Natural killer cell treated with Interleukin-12 subunit alpha and Interleukin-12 subunit beta and Interleukin-15 and Interleukin-18, amount 100 ng/mL, for 72 hours (primary cell): Measurements from ENCODE around the gene PTPRG. TPM values are rescaled to one million over a fixed set of nuclear protein-coding genes. Genes with fewer than 3 reads are reported as not detected.

Experiments
- ATAC-seq, 2 donors: fragments of 150-1000 bp; cut with Tn5 transposase in 1 of 2; sonication (Bioruptor Pico), chemical (Tn5 transposase) in 1 of 2; 2 replicates each; pipeline ENCODE4 v1.10.0; 2021
- DNase-seq: peaks from one replicate; pipeline ENCODE4 v3.0.0; 2022; ENCODE audit warnings: low spot score
- H3K27ac Mint-ChIP-seq, 2 donors: 1 replicate in 1 of 2; 2 replicates in 1 of 2; pipeline ENCODE4 v1.8.0; 2022; ENCODE audit warnings: mixed read lengths in 2 of 2, mild to moderate bottlenecking in 1 of 2, moderate library complexity in 1 of 2
- H3K27me3 Mint-ChIP-seq, 2 donors: 1 replicate in 1 of 2; 2 replicates in 1 of 2; pipeline ENCODE4 v1.8.0; 2022; ENCODE audit warnings: mixed read lengths in 2 of 2
- H3K36me3 Mint-ChIP-seq: one replicate; pipeline ENCODE4 v1.8.0; 2022; ENCODE audit warnings: mixed read lengths
- H3K4me1 Mint-ChIP-seq, 2 donors: 1 replicate in 1 of 2; 2 replicates in 1 of 2; pipeline ENCODE4 v1.8.0; 2022; ENCODE audit warnings: low read depth in 2 of 2, mixed read lengths in 2 of 2, mild to moderate bottlenecking in 1 of 2
- H3K4me3 Mint-ChIP-seq: one replicate; pipeline ENCODE4 v1.8.0; 2022; ENCODE audit warnings: mixed read lengths
- H3K9me3 Mint-ChIP-seq: 2 replicates; pipeline ENCODE4 v1.8.0; 2022; ENCODE audit warnings: mixed read lengths
- total RNA-seq, 2 donors: library from RNA; stranded (reverse); gene quantifications; one replicate each; pipeline ENCODE4 v1.2.3, GENCODE V29; 2022

PTPRG gene
- total RNA-seq, 2 donors from 2014 or later: 0.33 to 0.93 TPM

DNA sequence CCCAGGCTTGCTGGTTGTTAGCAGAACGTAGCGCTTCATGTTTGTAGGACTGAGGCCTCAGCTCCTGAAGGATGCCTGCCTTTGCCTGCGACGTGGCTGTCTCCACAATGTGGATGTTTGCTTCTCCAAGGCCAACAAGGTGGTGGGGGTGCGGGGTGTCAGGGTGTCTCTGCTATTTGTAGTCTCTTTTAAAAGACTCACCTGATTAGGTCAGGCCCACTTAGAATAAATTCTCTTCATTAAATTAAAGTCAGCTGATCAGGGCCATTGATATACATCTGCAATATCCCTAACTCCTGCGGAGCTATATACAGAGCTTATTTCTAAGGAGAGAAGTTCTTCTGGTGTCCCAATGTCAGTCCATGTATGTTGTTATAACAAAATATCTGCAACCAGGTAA lies 44.8 kb downstream of the PTPRG start:
- Mint-ChIP-seq H3K4me1 (no peaks in the 10 kb centered on the region), H3K27ac (no peak overlapping the region), H3K27me3 (no peaks in the 10 kb centered on the region), H3K9me3 (no peaks in the 10 kb centered on the region), H3K4me3 (no peak overlapping the region), H3K36me3 (no peaks in the 10 kb centered on the region)
- no peak for ATAC-seq
- no peak for DNase-seq

DNA sequence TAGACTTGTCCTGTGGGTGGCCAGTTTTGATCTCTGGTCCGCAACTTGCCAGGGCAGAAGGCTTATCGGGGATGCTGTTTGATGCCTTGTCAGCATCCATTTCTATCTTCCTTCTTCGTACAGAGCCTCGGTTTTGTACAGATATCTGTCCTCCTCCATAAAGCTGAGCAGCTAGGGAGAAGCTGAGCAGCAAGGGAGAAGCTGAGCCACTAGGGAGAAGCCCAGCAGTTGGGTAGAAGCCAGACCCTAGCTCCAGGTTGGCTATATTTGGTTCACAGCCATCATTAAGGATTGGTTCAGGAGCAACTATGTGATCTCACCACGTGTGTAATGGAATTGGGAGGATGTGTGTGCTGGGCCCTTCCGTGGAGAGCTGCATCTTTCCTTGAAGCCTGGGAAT lies 46.7 kb downstream of the PTPRG start:
- H3K4me3 Mint-ChIP-seq: no peak overlapping the region
- H3K27ac Mint-ChIP-seq: no peak overlapping the region
- no peaks in the 10 kb centered on the region for H3K4me1 Mint-ChIP-seq
- H3K27me3 Mint-ChIP-seq: no peaks in the 10 kb centered on the region
- H3K9me3 Mint-ChIP-seq: no peaks in the 10 kb centered on the region
- no peak for DNase-seq
- ATAC-seq: no peak
- no peaks in the 10 kb centered on the region for H3K36me3 Mint-ChIP-seq

DNA sequence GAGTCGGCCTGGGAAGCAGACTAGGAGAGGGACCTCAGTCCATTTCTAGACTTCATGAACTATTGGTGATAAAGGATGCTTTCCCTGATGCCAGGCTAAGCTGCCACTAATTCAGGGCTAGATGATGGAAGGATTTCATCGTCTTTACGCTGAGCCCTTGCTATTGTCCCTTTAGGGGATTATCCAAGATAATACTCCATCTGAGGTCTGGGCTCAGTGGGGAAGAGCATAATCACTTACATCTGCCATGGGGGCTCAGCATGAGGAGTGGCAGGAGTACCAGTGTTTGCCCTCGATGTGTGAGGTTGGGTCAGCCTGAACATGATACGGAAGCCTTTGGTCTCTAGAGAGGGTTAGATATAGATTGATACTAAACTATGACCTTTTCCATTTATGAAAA lies 47.3 kb downstream of the PTPRG start:
- DNase-seq: no peak
- Mint-ChIP-seq H3K36me3 (no peaks in the 10 kb centered on the region), H3K4me1 (no peaks in the 10 kb centered on the region), H3K27ac (no peak overlapping the region), H3K9me3 (no peaks in the 10 kb centered on the region), H3K4me3 (no peak overlapping the region), H3K27me3 (no peaks in the 10 kb centered on the region)
- no peak for ATAC-seq

DNA sequence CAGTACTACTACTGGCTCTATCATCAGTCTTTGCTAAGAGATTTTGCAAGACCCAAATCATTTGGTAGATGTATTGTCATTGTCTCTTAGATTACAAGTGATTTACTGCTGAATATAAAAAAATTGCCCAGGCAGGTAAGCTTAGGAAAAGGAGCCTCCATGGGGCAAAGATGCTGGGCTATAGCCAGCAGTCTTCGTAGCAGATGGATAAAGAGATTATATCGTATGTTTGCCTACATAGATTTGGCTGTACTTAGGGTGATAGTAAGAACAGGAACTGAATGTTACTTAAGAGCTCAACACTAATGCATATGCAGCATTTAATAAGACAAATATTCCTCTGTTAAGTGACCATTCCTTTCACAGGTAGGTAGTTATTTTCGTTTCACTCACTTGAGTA lies 48.9 kb downstream of the PTPRG start:
- H3K9me3 Mint-ChIP-seq: no peaks in the 10 kb centered on the region
- DNase-seq (no peak), ATAC-seq (no peak)
- H3K36me3 Mint-ChIP-seq: no peaks in the 10 kb centered on the region
- H3K4me1 Mint-ChIP-seq: no peaks in the 10 kb centered on the region
- no peak overlapping the region for H3K4me3 Mint-ChIP-seq
- H3K27me3 Mint-ChIP-seq: no peaks in the 10 kb centered on the region
- no peak overlapping the region for H3K27ac Mint-ChIP-seq

DNA sequence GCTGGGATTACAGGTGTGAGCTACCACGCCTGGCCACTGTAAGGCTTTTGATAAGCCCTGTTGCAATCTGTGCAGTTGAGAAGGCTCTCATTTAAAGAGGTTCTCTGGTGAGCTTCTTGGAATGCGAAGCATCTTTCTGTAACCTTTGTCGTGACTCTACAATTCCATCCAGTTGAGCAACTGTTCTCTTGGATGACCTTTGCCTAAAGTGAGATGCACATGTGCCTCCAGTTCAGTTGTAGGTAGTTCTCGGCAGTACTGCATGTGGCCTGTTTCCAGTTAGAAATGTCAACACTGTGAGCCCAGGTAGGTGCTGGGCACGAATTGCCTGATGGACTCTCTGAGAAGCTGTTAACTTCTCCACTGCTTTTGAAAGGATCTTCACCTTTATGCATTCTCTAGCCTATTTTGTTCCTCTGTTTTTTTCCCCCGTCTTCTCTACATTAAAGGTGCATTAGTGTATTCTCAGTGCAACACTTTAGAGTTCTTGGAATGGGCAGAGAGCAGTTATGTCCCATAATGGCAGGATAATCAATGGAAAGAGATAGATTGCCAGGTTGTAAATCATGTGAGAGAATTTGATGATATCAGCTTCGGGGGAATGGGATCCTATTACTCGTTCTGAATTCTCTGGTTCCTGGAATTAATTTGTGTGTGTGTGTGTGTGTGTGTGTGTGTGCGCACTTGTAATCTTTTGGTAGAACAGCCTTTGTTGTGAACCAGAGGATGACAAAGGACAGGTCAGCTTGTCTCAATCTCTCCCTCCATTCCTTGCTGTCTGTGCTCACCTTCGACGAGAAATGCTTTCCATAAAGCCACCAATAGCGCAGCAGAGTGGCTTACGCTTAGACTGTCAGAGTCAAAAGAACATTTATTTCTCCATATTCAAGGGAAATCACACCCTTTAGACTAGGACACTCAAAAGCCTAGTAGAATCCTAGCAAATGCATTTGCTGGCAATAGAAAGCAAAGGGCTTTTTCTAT lies 51.1 kb downstream of the PTPRG start:
- DNase-seq: no peak
- Mint-ChIP-seq H3K9me3 (no peaks in the 10 kb centered on the region), H3K36me3 (no peaks in the 10 kb centered on the region), H3K4me3 (no peak overlapping the region), H3K27me3 (no peaks in the 10 kb centered on the region), H3K27ac (no peak overlapping the region), H3K4me1 (no peaks in the 10 kb centered on the region)
- no peak for ATAC-seq

DNA sequence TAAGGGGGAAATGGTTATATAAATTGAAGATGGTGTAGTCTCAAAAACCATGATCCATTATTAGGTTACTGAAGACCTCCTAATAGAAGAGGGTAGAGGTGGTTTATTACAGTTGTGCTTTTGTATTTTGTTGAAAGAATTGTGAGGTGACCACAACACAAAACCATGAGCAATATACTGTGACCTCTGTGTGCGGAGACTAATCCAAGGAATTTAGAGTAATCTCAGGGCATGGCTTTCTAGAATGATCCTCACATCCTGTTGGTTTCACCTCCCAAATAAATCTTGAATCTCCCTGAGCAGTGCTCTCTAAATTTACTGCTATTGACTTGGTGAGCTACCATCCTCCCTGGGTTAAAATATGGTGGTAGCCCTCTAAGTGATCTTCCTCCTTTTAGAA lies 52.3 kb downstream of the PTPRG start:
- no peak for DNase-seq
- H3K4me1 Mint-ChIP-seq: no peaks in the 10 kb centered on the region
- no peaks in the 10 kb centered on the region for H3K27me3 Mint-ChIP-seq
- H3K9me3 Mint-ChIP-seq: no peaks in the 10 kb centered on the region
- no peak overlapping the region for H3K27ac Mint-ChIP-seq
- no peak for ATAC-seq
- no peak overlapping the region for H3K4me3 Mint-ChIP-seq
- H3K36me3 Mint-ChIP-seq: no peaks in the 10 kb centered on the region

DNA sequence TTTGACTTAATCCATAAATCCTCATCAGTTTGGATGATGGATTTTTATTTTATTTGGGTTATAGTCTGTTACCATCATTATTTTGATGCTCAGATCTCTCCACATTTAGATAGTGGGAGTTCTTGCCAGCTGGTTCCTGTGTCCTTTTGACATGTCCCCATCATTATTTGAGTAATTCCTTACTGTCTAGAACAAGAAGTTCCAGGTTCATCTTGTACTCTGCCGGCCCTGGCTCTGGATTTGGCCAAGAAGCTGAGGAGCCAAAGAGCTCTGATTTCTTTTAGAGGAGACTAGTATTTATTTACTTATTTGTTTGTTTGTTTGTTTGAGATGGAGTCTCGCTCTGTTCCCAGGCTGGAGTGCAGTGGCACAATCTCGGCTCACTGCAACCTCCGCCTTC lies 54.3 kb downstream of the PTPRG start:
- DNase-seq (no peak), ATAC-seq (no peak)
- Mint-ChIP-seq H3K27me3 (no peaks in the 10 kb centered on the region), H3K4me3 (no peak overlapping the region), H3K36me3 (no peaks in the 10 kb centered on the region), H3K9me3 (no peaks in the 10 kb centered on the region), H3K27ac (no peak overlapping the region), H3K4me1 (no peaks in the 10 kb centered on the region)

DNA sequence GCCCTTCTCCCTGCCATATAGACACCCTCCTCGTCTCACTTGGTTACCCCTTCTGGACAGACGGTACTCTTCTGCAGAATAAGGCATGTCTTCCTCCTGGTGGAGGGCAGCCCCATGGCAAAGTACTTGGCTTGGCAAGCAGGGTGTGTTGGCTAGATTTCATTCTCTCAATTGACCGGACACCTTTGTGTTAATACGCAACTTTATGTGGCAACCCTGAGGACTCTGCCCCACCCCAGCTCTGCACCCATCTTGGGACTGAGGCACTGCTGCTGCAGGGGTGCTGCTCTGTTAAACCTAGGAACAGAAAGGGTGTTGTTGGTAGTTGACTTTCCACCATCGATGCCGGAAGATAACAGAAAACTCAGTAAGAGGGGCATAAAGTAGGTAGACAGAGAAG lies 55.2 kb downstream of the PTPRG start:
- no peak for ATAC-seq

DNA sequence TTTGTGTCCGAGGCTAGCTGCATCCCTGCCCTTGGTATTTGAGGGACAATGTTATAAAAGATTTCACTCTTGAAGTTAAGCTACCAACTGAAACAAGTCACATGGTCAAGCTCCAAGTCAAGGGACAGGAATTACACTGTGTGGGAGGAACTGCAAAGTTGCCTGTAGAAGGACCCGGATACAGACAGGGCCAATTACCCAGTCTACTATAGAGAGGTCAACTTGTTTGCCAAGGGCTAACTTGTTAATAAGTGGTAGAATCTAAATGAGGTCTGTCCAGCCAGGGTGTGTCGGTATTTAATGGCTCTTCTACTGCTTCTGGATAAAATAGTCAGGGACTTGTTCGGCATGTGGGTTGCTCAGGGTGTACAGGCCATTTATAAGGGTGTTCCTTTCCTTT lies 55.7 kb downstream of the PTPRG start:
- no peak for DNase-seq
- no peaks in the 10 kb centered on the region for H3K27me3 Mint-ChIP-seq
- no peak overlapping the region for H3K27ac Mint-ChIP-seq
- H3K36me3 Mint-ChIP-seq: no peaks in the 10 kb centered on the region
- H3K9me3 Mint-ChIP-seq: peaks cover 3% of the 10 kb centered on the region
- no peak for ATAC-seq
- no peaks in the 10 kb centered on the region for H3K4me1 Mint-ChIP-seq
- H3K4me3 Mint-ChIP-seq: no peak overlapping the region

More for the DNA sequence above, 55.2 kb downstream of the PTPRG start:
- Mint-ChIP-seq H3K9me3 (peaks cover 3% of the 10 kb centered on the region), H3K4me3 (no peak overlapping the region), H3K36me3 (no peaks in the 10 kb centered on the region), H3K4me1 (no peaks in the 10 kb centered on the region), H3K27me3 (no peaks in the 10 kb centered on the region), H3K27ac (no peak overlapping the region)
- DNase-seq: no peak

DNA sequence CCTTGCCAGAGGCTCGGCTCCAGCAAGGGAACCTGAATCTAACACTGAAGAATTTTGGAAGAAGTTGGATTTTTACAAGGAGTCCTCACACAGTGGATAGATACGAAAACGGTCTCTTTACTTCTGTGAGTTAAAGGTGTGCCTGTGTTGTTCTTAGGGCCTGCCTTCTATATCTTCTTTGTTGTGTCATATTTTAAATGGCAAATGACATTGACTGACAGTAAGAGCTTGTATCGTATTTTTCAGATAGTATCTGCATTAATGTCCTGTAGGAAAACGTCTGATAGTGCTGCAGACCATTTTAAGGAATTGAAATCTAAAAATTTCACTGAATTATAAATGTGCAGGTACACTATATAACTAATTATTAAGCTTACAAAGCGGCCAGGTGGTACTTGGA lies 56.3 kb downstream of the PTPRG start:
- H3K36me3 Mint-ChIP-seq: no peaks in the 10 kb centered on the region
- ATAC-seq (no peak), DNase-seq (no peak)
- no peak overlapping the region for H3K4me3 Mint-ChIP-seq
- H3K27ac Mint-ChIP-seq: no peak overlapping the region
- peaks cover 3% of the 10 kb centered on the region for H3K9me3 Mint-ChIP-seq
- H3K4me1 Mint-ChIP-seq: no peaks in the 10 kb centered on the region
- H3K27me3 Mint-ChIP-seq: no peaks in the 10 kb centered on the region

DNA sequence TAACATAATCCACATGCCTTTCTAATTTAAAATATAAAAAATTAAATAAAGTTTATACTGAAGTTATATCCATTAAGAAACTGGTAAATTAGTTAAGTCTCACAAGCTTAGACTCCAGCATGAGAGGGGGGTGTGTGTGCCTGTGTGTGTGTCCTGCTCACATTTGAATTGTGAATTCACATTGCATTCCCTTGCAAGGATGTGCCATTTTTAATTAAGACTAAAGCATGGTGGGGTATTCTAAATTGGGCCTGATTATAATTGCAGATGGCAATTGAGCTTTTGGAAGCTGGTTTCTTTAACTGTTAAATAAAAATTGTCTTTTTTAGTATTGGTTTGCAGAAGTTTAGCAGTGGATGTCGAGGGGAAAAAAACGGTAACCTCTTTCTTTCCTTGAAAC lies 56.9 kb downstream of the PTPRG start:
- Mint-ChIP-seq H3K27me3 (no peaks in the 10 kb centered on the region), H3K4me3 (no peak overlapping the region), H3K9me3 (peaks cover 3% of the 10 kb centered on the region), H3K27ac (no peak overlapping the region), H3K4me1 (no peaks in the 10 kb centered on the region), H3K36me3 (no peaks in the 10 kb centered on the region)
- no peak for DNase-seq
- ATAC-seq: no peak

DNA sequence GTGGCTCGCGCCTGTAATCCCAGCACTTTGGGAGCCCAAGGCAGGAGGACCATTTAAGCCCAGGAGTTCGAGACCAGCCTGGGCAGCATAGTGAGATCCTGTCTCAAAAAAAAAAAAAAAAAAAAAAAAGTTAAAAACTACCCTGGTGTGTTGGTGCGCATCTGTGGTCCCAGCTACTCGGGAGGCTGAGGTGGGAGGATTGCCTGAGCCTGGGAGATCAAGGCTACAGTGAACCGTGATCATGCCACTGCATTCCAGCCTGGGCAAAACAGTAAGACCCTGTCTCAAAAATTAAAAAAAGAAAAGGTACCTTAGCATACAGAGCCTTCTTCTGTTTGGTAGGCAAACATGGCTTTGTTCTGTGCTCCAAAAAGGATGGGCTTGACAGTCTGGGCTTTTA lies 57.5 kb downstream of the PTPRG start:
- Mint-ChIP-seq H3K9me3 (peaks cover 3% of the 10 kb centered on the region), H3K4me1 (no peaks in the 10 kb centered on the region), H3K4me3 (no peak overlapping the region), H3K36me3 (no peaks in the 10 kb centered on the region), H3K27me3 (no peaks in the 10 kb centered on the region), H3K27ac (no peak overlapping the region)
- no peak for DNase-seq
- no peak for ATAC-seq

DNA sequence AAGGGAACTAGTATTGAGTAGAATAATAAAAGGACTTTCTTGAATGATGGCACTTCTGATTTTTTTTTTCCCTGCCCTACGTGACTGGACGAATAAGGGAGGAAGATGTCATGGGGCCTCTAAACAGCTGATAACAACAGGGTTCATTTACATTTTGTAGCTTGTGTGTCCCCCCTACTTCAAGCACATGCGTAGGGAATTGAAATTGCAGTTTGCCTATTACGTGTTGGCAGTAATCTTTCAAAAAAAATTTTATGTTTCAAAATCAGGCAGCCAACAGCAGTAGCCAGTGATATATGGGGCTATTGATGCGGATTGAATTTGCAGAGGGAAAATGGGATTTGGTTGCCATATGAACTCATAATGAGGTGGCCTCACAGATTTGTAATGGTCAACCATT lies 58.7 kb downstream of the PTPRG start:
- no peaks in the 10 kb centered on the region for H3K36me3 Mint-ChIP-seq
- DNase-seq: no peak
- no peak for ATAC-seq
- no peaks in the 10 kb centered on the region for H3K4me1 Mint-ChIP-seq
- H3K4me3 Mint-ChIP-seq: no peak overlapping the region
- H3K27me3 Mint-ChIP-seq: no peaks in the 10 kb centered on the region
- no peak overlapping the region for H3K27ac Mint-ChIP-seq
- peaks cover 3% of the 10 kb centered on the region for H3K9me3 Mint-ChIP-seq

DNA sequence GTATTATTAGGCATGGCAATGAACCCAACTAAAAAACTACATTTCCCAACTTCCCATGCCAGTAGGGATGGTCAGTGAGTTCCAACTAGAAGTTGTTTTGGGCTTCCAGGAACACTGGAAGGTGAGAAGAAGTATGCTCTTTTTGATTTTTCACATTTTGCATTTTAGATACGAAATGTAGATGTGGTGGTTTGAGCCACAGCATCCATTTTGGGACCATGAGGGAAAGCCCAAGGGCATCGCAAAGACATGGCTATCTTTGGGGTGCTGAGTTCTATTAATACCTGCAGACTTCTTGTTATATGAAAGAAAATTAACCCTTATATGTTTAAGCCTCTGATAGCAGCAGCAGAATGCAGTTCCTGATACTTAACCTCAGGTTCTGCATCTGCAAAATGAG lies 62.9 kb downstream of the PTPRG start:
- Mint-ChIP-seq H3K4me3 (no peak overlapping the region), H3K9me3 (peaks cover 3% of the 10 kb centered on the region), H3K36me3 (no peaks in the 10 kb centered on the region), H3K4me1 (no peaks in the 10 kb centered on the region), H3K27ac (no peak overlapping the region), H3K27me3 (no peaks in the 10 kb centered on the region)
- DNase-seq (no peak), ATAC-seq (no peak)

DNA sequence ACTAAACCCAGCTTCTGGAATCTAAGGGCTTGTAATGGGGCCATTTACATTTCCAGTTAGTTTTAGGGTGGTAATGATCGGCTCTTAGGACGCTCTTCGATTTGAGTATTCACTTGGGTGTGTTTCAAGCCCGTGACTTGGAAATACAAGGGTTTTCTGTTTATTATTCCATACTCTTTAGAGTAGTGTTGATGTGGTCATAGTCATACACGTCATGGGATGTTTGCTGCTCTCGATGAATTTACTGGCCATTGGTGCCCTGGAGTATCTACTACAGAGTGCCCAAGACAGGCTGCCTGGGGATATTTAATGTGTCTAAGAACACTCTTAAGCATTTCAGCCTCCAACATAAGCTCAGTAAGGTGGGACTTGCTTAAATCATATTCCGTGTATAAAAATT lies 64.1 kb downstream of the PTPRG start:
- no peaks in the 10 kb centered on the region for H3K27me3 Mint-ChIP-seq

More for the DNA sequence above, 64.1 kb downstream of the PTPRG start:
- Mint-ChIP-seq H3K4me1 (no peaks in the 10 kb centered on the region), H3K36me3 (no peaks in the 10 kb centered on the region), H3K9me3 (peaks cover 3% of the 10 kb centered on the region), H3K27ac (no peak overlapping the region), H3K4me3 (no peak overlapping the region)
- DNase-seq (no peak), ATAC-seq (no peak)
